RWPE2 (cell line): ENCODE results near the gene C2CD2.

Experiments
- ATAC-seq: fragments of 200-7000 bp; cut with Tn5 transposase; 3 replicates; pipeline ENCODE4 v1.9.1; 2021; ENCODE audit warnings: low read depth
- DNase-seq: peaks from one replicate; pipeline ENCODE4 v3.0.0-alpha.2; 2020; ENCODE audit warnings: low spot score
- H3K27ac ChIP-seq: fragments of 450-650 bp; 2 replicates; pipeline ENCODE4 v1.5.1; 2017; ENCODE audit warnings: mild to moderate bottlenecking; ENCODE audit not compliant: poor library complexity, severe bottlenecking
- H3K27me3 ChIP-seq: fragments of 250-450 bp; sonication (Bioruptor Pico); 2 replicates; pipeline ENCODE4 v1.5.1; 2021; ENCODE audit warnings: mild to moderate bottlenecking, moderate library complexity; ENCODE audit not compliant: insufficient read depth, poor library complexity, severe bottlenecking
- H3K36me3 ChIP-seq: fragments of 250-450 bp; sonication (Bioruptor Pico); 2 replicates; pipeline ENCODE4 v1.5.1; 2020; ENCODE audit warnings: low read depth, mild to moderate bottlenecking, moderate library complexity
- H3K4me1 ChIP-seq: fragments of 250-450 bp; sonication (Bioruptor Pico); 2 replicates; pipeline ENCODE4 v1.5.1; 2021; ENCODE audit warnings: mild to moderate bottlenecking, moderate library complexity; ENCODE audit not compliant: insufficient read depth, poor library complexity, severe bottlenecking
- H3K4me3 ChIP-seq: fragments of 250-450 bp; sonication (Bioruptor Pico); 2 replicates; pipeline ENCODE4 v1.5.1; 2021; ENCODE audit warnings: mild to moderate bottlenecking, moderate library complexity; ENCODE audit not compliant: severe bottlenecking
- H3K9me3 ChIP-seq: fragments of 250-450 bp; sonication (Bioruptor Pico); 2 replicates; pipeline ENCODE4 v1.5.1; 2021; ENCODE audit warnings: mild to moderate bottlenecking, moderate library complexity; ENCODE audit not compliant: severe bottlenecking
- TF ChIP-seq, protein P1 (sequence below): fragments of 450-650 bp; IDR thresholded peaks from one replicate; pipeline ENCODE4 v1.5.1; 2017; ENCODE audit warnings: mild to moderate bottlenecking, moderate library complexity; ENCODE audit not compliant: poor library complexity, severe bottlenecking

The C2CD2 gene

DNA sequence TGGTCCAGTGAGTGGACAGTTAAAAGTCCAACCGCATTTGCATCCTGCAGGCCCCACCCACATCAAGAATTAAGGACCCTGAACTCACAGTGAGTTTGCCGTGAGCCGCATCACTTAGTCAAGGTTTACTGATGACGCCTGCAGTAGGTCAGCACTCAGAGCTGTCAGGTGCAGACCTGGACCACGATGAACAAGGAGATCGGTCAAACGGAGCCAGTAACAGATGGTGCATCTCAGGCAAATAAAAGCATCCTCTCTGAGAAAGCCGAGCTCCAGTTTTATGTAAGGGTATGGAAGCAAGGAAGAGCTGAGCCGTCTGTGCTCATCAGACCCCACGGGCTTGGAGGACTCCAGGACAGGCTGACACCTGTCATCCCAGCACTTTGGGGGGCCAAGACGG lies 79.2 kb downstream of the C2CD2 start:
- H3K36me3 ChIP-seq: peaks cover 46% of the 10 kb centered on the region
- no peaks in the 10 kb centered on the region for H3K27me3 ChIP-seq
- H3K4me3 ChIP-seq: no peak overlapping the region
- peaks cover 6% of the 10 kb centered on the region for H3K4me1 ChIP-seq
- TF ChIP-seq, protein P1, sequence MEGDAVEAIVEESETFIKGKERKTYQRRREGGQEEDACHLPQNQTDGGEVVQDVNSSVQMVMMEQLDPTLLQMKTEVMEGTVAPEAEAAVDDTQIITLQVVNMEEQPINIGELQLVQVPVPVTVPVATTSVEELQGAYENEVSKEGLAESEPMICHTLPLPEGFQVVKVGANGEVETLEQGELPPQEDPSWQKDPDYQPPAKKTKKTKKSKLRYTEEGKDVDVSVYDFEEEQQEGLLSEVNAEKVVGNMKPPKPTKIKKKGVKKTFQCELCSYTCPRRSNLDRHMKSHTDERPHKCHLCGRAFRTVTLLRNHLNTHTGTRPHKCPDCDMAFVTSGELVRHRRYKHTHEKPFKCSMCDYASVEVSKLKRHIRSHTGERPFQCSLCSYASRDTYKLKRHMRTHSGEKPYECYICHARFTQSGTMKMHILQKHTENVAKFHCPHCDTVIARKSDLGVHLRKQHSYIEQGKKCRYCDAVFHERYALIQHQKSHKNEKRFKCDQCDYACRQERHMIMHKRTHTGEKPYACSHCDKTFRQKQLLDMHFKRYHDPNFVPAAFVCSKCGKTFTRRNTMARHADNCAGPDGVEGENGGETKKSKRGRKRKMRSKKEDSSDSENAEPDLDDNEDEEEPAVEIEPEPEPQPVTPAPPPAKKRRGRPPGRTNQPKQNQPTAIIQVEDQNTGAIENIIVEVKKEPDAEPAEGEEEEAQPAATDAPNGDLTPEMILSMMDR: no peak
- DNase-seq (no peak), ATAC-seq (no peak)
- no peak overlapping the region for H3K27ac ChIP-seq
- H3K9me3 ChIP-seq: no peaks in the 10 kb centered on the region

DNA sequence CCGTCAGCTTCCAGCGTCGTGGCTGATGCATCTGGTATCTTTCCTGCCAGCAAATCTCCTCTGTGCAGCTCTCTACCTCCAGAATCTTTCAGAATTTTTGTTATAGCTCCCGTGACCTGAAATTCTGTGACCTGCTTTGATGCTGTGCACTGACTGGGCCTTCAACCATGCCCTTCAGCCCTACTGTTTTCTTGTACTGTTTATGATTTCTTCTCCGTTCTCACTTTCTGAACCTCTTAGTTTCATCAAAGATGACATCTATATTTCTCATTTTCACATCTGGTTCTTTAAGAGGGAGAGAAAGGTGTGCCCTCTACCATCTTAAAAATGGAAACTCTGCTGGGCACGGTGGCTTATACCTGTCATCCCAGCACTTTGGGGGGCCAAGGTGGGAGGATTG lies 80.4 kb downstream of the C2CD2 start:
- ATAC-seq (no peak), DNase-seq (no peak)
- no peaks in the 10 kb centered on the region for H3K27me3 ChIP-seq
- TF ChIP-seq, protein P1: no peak
- H3K4me1 ChIP-seq: peaks cover 6% of the 10 kb centered on the region
- H3K36me3 ChIP-seq: peaks cover 46% of the 10 kb centered on the region
- H3K9me3 ChIP-seq: no peaks in the 10 kb centered on the region
- no peak overlapping the region for H3K27ac ChIP-seq
- no peak overlapping the region for H3K4me3 ChIP-seq

DNA sequence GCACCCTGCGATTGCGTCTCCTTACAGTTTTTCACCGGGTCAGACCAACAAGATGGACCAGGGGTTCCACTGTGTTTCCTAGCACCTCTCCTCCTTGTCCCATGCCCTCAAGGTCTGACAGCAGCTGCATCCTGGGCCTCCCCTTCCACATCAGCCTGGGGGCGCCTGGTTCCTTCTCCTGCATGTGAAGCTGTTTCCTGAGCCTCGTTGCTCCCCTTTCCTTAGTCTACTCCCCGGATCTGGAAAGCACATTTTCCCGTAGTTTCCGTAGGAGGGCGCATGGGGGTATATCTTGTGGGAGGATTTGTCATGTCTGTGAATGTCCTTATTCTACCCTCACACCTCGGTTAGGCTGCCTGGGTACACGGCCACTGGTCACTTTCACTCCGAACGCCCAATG lies 80.8 kb downstream of the C2CD2 start:
- Histone ChIP-seq H3K27ac (no peak overlapping the region), H3K36me3 (peaks cover 46% of the 10 kb centered on the region), H3K4me3 (no peak overlapping the region), H3K9me3 (no peaks in the 10 kb centered on the region), H3K27me3 (no peaks in the 10 kb centered on the region), H3K4me1 (peaks cover 6% of the 10 kb centered on the region)
- no peak for ATAC-seq
- no peak for DNase-seq
- TF ChIP-seq, protein P1: no peak

DNA sequence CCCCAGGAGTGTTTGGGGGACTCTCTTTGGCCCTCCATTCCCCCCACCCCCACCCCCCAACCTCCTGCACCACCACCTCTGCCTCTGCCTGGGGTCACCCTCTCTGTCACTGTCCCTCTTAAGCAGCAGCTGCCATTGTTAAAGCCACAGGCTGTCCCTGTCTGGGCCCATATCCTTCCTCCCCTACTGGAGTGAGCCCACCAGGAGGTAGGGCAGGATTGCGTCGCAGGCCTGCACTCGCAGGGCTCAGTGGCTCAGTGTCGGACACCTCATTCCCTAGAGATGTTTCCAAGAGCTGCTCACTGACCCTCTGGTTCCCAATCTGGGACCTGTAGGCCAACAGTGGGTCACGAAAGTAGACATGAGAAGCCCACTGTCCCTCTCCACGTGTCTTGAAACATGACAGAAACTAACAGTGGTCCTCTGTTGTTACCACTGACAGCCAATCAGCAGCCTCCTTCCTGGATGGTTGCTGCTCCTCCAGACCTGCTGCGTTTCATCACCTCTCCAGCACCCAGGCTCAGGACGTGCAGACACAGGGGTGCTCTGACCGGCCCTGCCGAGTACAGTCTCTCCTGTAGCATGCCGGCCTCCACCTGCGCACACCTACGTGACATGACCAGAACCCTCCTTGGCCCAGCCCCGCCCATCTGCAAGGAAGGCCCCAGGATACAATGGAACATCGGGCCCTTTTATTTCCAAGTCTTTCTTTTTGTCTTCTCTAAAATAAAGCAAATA lies 82.4 kb downstream of the C2CD2 start:
- TF ChIP-seq, protein P1: no peak
- Histone ChIP-seq H3K27ac (no peak overlapping the region), H3K36me3 (peaks cover 36% of the 10 kb centered on the region), H3K27me3 (no peaks in the 10 kb centered on the region), H3K4me3 (no peak overlapping the region), H3K4me1 (no peaks in the 10 kb centered on the region), H3K9me3 (no peaks in the 10 kb centered on the region)
- ATAC-seq (no peak), DNase-seq (no peak)

DNA sequence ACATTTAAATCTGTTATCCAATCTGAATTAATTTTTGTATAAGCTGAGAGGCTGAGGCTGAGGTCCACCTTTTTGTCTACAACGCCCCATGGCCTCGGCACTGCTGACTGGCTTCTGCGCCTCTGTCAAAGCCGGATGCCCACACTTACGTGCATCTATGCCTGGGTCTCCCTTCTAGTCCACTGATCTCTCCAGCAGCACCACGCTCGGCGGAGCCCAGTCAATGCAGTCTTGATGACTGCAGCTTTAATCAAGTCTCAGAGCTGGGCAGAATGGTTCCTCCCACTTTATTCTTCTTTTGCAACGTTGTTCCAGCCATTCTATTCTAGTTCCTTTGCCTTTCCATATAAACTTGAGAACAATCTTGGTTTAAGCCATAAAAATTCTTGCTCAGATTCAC lies 84.0 kb downstream of the C2CD2 start:
- no peak overlapping the region for H3K4me3 ChIP-seq
- TF ChIP-seq, protein P1: no peak
- DNase-seq (no peak), ATAC-seq (no peak)
- peaks cover 26% of the 10 kb centered on the region for H3K36me3 ChIP-seq
- H3K9me3 ChIP-seq: no peaks in the 10 kb centered on the region
- no peaks in the 10 kb centered on the region for H3K27me3 ChIP-seq
- H3K4me1 ChIP-seq: no peaks in the 10 kb centered on the region
- H3K27ac ChIP-seq: no peak overlapping the region
